Ovary (tissue), 9 donors: Measurements from ENCODE around the gene PTPRS. TPM values are rescaled to one million over a fixed set of nuclear protein-coding genes. Genes with fewer than 3 reads are reported as not detected.

Experiments
- DNase-seq, 5 donors: peaks; one replicate each; pipeline ENCODE4 v3.0.0-alpha.2; 2019 to 2020
- H3K27ac ChIP-seq, 2 donors: fragments of 200-600 bp; one replicate each; pipeline versions ENCODE4 v1.5.1 to v1.8.0; 2019 to 2022
- H3K27me3 ChIP-seq: fragments of 200-600 bp; one replicate; pipeline ENCODE4 v1.8.0; 2022
- H3K36me3 ChIP-seq: fragments of 200-600 bp; sonication (generic); one replicate; pipeline ENCODE4 v1.5.1; 2019
- H3K4me1 ChIP-seq: one replicate; pipeline ENCODE4 v1.8.1; 2013; ENCODE audit warnings: mild to moderate bottlenecking, moderate library complexity; ENCODE audit not compliant: insufficient read depth
- H3K4me3 ChIP-seq: fragments of 200-600 bp; sonication (generic); one replicate; pipeline ENCODE4 v1.5.1; 2017
- H3K9me3 ChIP-seq, 2 donors: fragments of 200-600 bp in 1 of 2; sonication (generic) in 1 of 2; one replicate each; pipeline versions ENCODE4 v1.5.1 to v1.8.1; 2013 to 2019; ENCODE audit warnings: mild to moderate bottlenecking in 1 of 2, moderate library complexity in 1 of 2
- CTCF ChIP-seq, 3 donors: fragments of 450-650 bp in 2 of 3; fragments of 200-600 bp in 1 of 3; IDR thresholded peaks; one replicate each; pipeline versions ENCODE4 v1.5.1 to v1.8.0; 2016 to 2022; ENCODE audit warnings: antibody characterized with exemption in 3 of 3, mild to moderate bottlenecking in 1 of 3
- EP300 ChIP-seq: sonication (generic); formaldehyde crosslinking; IDR thresholded peaks from one replicate; pipeline ENCODE4 v1.6.1; 2017; ENCODE audit warnings: antibody characterized with exemption
- POLR2A ChIP-seq: fragments of 450-650 bp; IDR thresholded peaks from one replicate; pipeline ENCODE4 v1.6.1; 2017; ENCODE audit warnings: antibody characterized with exemption, mild to moderate bottlenecking, moderate library complexity
- WGBS, 3 donors: extraction: QIAGEN DNeasy Blood & Tissue Kit in 1 of 3; methylation state at CpG; one replicate each; pipeline versions ENCODE4 v1.1.5 to v1.1.7; 2013 to 2017; 5-methylcytosine and 5-hydroxymethylcytosine counted together
- intact Hi-C, 4 donors: fragments of 100-400 bp; cut with DNase I; formaldehyde crosslinking; loops; one replicate each; pipeline versions ENCODE4 v1.11.0 to v1.15.1; 2022 to 2023
- polyA plus RNA-seq, 2 donors: library from polyadenylated mRNA; stranded (reverse); fragments of 200-250 nt in 1 of 2; fragments of 350-450 nt in 1 of 2; fragmentation: Illumina TruSeq in 1 of 2; extraction: RNeasy Lipid Tissue Mini Kit (QIAGEN cat#74804) in 1 of 2; gene quantifications; one replicate each; pipeline ENCODE4 v1.2.3, GENCODE V29; 2013 to 2014
- total RNA-seq, 7 donors: library from RNA; depleted of rRNA in 2 of 7; stranded (reverse); fragments of >200 nt in 2 of 7; fragmentation: NEBNext Ultra II Directional in 3 of 7; extraction: Animal tissue kit (Norgen Biotek cat#: 25700) in 3 of 7; gene quantifications; one replicate each; pipeline versions ENCODE4 v1.1.0 to v1.2.4, GENCODE V29; 2016 to 2023
- donor health status: DM: no; HTN: no; CAD: no; lungs with moderate emphysema.
- donor health status: DM: no; HTN: no; CAD: no.
- donor health status: Bipolar disorder and iron deficiency.
- donor health status: DM: yes; HTN: yes; CAD: no.
- donor health status: DM: no; HTN: no; CAD: no.
- donor health status: DM: yes; HTN: yes; CAD: no.

Gene PTPRS
- total and polyA plus RNA-seq, 9 donors, result 12.3 to 196 (median 168) TPM

DNA sequence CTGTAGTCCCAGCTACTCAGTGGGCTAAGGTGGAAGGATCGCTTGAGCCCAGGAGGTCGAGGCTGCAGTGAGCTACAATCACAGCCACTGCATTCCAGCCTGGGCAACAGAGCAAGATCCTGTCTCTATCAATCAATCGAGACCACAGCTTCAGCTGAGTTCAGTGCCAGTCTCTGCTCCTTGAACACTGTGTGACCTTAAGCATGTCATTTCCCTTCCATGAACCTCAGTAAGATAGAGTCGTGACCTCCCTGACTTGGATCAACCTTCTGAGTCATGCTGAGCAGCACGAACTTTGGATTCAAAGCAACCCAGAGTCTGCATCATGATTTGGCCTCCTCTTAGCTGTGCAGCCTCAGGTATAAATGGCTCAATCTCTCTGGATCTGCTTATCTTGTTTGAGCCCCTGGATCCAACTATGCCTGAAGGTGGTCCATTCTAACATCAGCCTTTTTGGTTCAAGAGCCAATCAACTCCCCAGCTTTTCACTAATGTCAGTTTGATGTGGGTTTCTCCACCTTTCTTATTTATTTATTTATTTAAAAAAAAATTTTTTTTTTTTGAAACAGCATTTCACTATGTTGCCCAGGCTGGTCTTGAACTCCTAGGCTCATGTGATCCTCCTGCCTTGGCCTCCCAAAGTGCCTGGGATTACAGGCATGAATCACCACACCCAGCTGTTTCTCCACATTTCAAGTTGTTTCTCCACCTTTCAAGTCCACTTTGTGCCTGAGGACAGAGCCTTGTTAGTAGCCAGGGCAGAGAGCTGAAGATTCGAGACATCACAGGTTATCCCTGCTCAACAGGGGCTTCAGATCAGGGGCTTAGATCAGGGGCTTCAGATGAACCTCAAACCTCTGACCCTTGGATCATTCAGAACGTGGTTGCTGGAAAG lies 26.4 kb downstream of the PTPRS start:
- Histone ChIP-seq H3K27ac (no peak overlapping the region), H3K27me3 (no peaks in the 10 kb centered on the region), H3K9me3 (no peaks in the 10 kb centered on the region), H3K4me1 (no peaks in the 10 kb centered on the region), H3K36me3 (no peaks in the 10 kb centered on the region), H3K4me3 (no peak overlapping the region)
- TF ChIP-seq EP300 (no peak), POLR2A (no peak), CTCF (IDR thresholded peaks at IDR 0.05) (no peak)
- WGBS, 3 donors, result 79 to 86% (median 80%) methylated on average over 7 of the region's 7 CpGs
- no peak for DNase-seq
- intact Hi-C loops, result no loop called here

DNA sequence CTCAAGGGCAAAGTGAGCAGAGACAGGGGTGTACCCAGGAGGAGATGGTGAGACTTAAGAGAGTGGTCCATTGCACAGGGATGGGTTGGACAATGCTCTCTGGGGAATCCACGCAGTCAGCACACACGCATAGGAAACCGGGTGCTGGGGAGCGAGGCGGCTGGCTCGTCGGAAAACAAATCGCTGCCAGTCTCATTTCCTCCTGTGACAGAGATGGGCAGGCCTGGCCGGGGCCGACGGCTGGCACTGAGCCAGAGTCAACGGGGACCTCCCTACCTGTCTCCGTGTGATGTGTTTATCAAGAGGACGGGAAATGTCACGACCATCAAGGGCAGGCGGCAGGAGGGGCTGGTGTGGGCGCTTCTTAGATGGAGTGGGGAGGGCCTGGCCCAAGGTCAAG lies 27.3 kb downstream of the PTPRS start:
- Histone ChIP-seq H3K36me3 (no peaks in the 10 kb centered on the region), H3K4me3 (no peak overlapping the region), H3K27ac (no peak overlapping the region), H3K9me3 (no peaks in the 10 kb centered on the region), H3K4me1 (no peaks in the 10 kb centered on the region), H3K27me3 (no peaks in the 10 kb centered on the region)
- WGBS, 3 donors, result 22 to 25% (median 23%) methylated on average over 17 of the region's 17 CpGs
- intact Hi-C loops, result no loop called here
- TF ChIP-seq CTCF (IDR thresholded peaks at IDR 0.05) (no peak), EP300 (no peak), POLR2A (no peak)
- DNase-seq, result peak in 2 of 5 donors; percentile 31 to 45

DNA sequence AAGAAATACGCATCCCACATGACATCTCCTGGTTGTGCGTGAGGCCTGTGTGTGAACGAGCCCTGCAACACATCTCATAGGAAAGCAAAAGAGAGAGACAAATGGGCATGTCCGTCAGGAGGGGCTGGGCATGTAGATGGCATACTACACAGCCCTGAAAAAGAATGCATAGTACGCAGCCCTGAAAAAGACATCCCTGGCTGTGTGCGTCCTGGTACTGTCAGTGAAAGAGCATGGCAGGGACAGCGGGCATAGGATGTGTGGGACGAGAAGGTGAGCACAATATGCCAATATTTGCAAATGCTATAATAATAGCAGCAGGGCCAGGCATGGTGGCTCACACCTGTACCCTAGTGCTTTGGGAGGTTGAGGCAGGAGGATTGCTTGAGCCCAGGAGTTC lies 28.6 kb downstream of the PTPRS start:
- no peak for TF ChIP-seq POLR2A
- no peak for TF ChIP-seq CTCF (IDR thresholded peaks at IDR 0.05)
- TF ChIP-seq EP300, result no peak
- no peaks in the 10 kb centered on the region for H3K4me1 ChIP-seq
- intact Hi-C loops, result no loop called here
- H3K36me3 ChIP-seq, result no peaks in the 10 kb centered on the region
- H3K27me3 ChIP-seq, result no peaks in the 10 kb centered on the region
- no peak overlapping the region for H3K27ac ChIP-seq
- DNase-seq, result no peak
- no peak overlapping the region for H3K4me3 ChIP-seq
- H3K9me3 ChIP-seq, result no peaks in the 10 kb centered on the region
- WGBS, 3 donors, result 93 to 95% (median 94%) methylated on average over 8 of the region's 8 CpGs

DNA sequence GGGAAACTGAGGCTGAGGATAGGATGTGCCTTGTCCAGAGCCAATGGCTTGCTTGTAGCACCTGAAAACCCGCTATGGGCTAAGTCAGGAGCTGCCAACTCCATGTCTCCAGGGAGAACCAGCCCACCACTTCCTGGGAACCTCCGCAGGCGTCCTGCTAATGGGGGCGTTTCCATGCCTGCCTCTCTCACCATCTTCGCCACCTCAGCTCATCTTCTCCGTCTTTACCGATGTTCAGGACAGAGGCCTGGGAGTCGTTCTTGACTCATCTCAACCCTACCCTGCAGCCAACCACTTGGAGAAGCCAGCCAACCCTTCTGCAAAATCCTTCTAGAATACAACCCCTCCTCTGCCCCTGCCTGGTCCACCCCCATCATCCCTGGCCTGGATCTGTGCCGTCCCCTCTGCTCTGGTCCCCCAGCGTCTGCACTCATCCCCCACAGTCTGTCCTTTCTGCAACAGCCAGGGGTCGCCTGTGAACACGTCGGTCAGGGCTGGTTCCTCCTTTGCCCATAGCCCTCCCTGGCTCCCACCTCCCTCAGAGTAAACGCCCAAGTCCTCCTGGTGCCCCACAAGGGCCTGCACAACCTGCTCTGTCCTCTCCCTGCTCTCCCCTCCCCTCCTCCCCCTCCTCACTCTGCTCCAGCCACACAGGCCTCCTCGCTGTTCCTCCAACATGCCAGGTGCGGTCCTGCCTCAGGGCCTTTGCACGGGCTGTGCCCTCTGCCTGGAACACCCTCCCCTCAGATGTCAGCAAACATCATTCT lies 31.0 kb downstream of the PTPRS start:
- Histone ChIP-seq H3K4me3 (no peak overlapping the region), H3K4me1 (no peaks in the 10 kb centered on the region), H3K27ac (peak overlapping the region in 1 of 2 donors; percentile 38), H3K9me3 (no peaks in the 10 kb centered on the region), H3K36me3 (no peaks in the 10 kb centered on the region), H3K27me3 (no peaks in the 10 kb centered on the region)
- intact Hi-C loops, result no loop called here
- TF ChIP-seq CTCF (IDR thresholded peaks at IDR 0.05) (no peak), POLR2A (no peak), EP300 (no peak)
- WGBS, 3 donors, result 47 to 52% (median 51%) methylated on average over 17 of the region's 17 CpGs
- peak in 3 of 5 donors; percentile 36 to 61 (median 45) for DNase-seq
